ENCODE measurements around the gene FOXK2. TPM values are rescaled to one million over a fixed set of nuclear protein-coding genes. Genes with fewer than 3 reads are reported as not detected.

The FOXK2 gene
- 100 to 1,000 TPM in 1 of 4 donors, 10 to 100 TPM in 3; 70.7 to 109 (median 85.0) TPM for total RNA-seq

DNA sequence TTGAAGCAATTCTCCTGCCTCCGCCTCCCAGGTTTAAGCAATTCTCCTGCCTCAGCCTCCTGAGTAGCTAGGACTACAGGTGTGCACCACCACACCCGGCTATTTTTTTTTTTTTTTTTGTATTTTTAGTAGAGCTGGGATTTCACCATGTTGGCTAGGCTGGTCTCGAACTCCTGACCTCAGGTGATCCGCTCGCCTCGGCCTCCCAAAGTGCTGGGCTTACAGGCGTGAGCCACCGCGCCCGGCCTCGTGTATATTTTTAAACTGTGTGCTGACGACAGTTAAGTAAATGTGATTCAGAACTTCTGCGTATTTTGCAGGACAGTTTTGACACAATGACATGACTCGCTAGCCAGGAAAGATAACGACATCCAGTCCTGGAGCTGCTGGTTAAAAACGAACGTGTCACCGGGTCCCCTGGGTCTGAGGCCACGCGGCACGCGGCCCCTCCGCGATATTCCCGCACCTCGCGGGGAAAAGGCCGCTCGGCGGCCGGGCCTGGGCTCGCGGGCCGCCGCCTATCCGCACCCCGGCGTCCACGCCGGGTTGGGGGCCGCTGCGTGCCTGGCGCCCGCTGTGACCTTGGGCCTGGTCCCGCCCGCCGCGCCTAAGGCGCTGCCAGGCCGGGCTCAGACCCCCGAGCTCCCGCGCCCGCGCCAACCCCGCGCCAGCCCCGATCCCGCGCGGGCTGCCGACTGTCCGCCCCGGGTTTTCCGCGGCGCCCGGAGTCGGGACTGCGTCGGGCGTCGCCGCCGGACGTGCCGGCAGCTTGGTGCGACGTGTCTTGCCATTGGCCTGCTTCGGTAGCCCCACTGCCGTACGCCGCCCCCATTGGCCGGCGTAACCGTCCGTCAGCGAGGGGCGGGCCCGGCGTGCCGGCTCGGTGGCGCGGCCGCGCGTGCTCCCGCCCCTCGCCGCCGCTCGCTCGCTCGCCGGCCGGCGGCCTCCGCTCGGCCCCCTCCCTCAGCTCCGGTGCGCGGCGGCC, at the start of gene FOXK2:
Gene FOXK2 (plus strand): TSS at position 907 of the 985 bp plus-strand sequence. CDS start 157 bp downstream, outside the sequence.
- no peaks in the 10 kb centered on the region for H3K9me3 ChIP-seq
- DNase-seq (peak; percentile 92 to 95), ATAC-seq (peak; percentile 94 to 95)
- H3K4me3 ChIP-seq: peak within 1 kb of the TSS; percentile 63 to 84 (median 73)
- intact Hi-C loops (cut with DNase I; ENCODE audit: low total_unique reads) (loop anchor here (1.0 to 2.0 kb wide), 3 partner anchors 22 to 61 kb away; partner anchors contain the start of gene NARF), in situ Hi-C loops (cut with MboI; ENCODE audit: low sequenced_read_pairs in 4 of 4) (no loop called here)
- TF ChIP-seq, protein P1, sequence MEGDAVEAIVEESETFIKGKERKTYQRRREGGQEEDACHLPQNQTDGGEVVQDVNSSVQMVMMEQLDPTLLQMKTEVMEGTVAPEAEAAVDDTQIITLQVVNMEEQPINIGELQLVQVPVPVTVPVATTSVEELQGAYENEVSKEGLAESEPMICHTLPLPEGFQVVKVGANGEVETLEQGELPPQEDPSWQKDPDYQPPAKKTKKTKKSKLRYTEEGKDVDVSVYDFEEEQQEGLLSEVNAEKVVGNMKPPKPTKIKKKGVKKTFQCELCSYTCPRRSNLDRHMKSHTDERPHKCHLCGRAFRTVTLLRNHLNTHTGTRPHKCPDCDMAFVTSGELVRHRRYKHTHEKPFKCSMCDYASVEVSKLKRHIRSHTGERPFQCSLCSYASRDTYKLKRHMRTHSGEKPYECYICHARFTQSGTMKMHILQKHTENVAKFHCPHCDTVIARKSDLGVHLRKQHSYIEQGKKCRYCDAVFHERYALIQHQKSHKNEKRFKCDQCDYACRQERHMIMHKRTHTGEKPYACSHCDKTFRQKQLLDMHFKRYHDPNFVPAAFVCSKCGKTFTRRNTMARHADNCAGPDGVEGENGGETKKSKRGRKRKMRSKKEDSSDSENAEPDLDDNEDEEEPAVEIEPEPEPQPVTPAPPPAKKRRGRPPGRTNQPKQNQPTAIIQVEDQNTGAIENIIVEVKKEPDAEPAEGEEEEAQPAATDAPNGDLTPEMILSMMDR (IDR thresholded peaks at IDR 0.05 in 4 of 5, conservative IDR thresholded peaks at IDR 0.05 in 1 of 5): peak in 4 of 5 experiments; percentile 7 to 54 (median 26)
- TF ChIP-seq POLR2A (IDR thresholded peaks at IDR 0.05): peak; percentile 93 to 95
- H3K4me1 ChIP-seq: peaks cover 21 to 23% of the 10 kb centered on the region in 2 donors
- H3K27me3 ChIP-seq: no peaks in the 10 kb centered on the region
- H3K36me3 ChIP-seq: no peaks in the 10 kb centered on the region
- peak within 1 kb of the TSS; percentile 85 to 97 (median 90) for H3K27ac ChIP-seq

- intact Hi-C loops (cut with DNase I; ENCODE audit: low total_unique reads): no loop called here
- Histone ChIP-seq H3K36me3 (peaks cover 0 to 80% of the 10 kb centered on the region in 2 donors), H3K4me3 (no peak overlapping the region), H3K4me1 (no peaks in the 10 kb centered on the region), H3K27ac (no peak overlapping the region), H3K9me3 (no peaks in the 10 kb centered on the region), H3K27me3 (no peaks in the 10 kb centered on the region)
- DNase-seq: no peak
- in situ Hi-C loops (cut with MboI; ENCODE audit: low sequenced_read_pairs in 4 of 4): no loop called here
- no peak for ATAC-seq
- no peak for TF ChIP-seq POLR2A (IDR thresholded peaks at IDR 0.05)
- TF ChIP-seq, protein P1 (IDR thresholded peaks at IDR 0.05 in 4 of 5, conservative IDR thresholded peaks at IDR 0.05 in 1 of 5): no peak
These were observed 49.5 kb upstream of the FOXK2 start for GRCh38 chr17:82470065-82470464.

- H3K4me1 ChIP-seq: no peaks in the 10 kb centered on the region
- H3K9me3 ChIP-seq: no peaks in the 10 kb centered on the region
- in situ Hi-C loops (cut with MboI; ENCODE audit: low sequenced_read_pairs in 4 of 4): no loop called here
- H3K4me3 ChIP-seq: no peak overlapping the region
- peaks cover 0 to 75% of the 10 kb centered on the region in 2 donors for H3K36me3 ChIP-seq
- no peak overlapping the region for H3K27ac ChIP-seq
- TF ChIP-seq POLR2A (IDR thresholded peaks at IDR 0.05): no peak
- TF ChIP-seq, protein P1 (IDR thresholded peaks at IDR 0.05 in 4 of 5, conservative IDR thresholded peaks at IDR 0.05 in 1 of 5): no peak
- H3K27me3 ChIP-seq: no peaks in the 10 kb centered on the region
- DNase-seq (no peak), ATAC-seq (no peak)
- intact Hi-C loops (cut with DNase I; ENCODE audit: low total_unique reads): no loop called here
These were observed 45.1 kb upstream of the FOXK2 start for GRCh38 chr17:82474223-82475010.

DNA sequence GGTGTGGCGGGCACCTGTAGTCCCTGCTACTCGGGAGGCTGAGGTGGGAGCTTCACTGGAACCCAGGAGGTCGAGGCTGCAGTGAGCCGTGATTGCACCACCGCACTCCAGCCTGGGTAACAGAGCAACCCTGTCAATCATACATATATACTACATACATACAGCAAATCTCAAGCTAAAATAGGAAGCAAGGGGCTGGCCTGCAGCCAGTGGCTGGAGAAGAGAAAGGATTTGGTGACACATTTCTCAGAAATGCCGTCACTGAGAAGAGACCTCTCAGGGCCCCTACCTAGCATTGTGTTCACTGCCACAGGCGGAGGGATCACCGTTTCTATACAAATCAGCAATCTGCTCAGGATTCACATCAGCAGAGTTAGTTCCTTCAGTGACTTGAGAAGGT, 44.1 kb upstream of the FOXK2 start:
- Histone ChIP-seq H3K27me3 (no peaks in the 10 kb centered on the region), H3K4me1 (no peaks in the 10 kb centered on the region), H3K9me3 (no peaks in the 10 kb centered on the region), H3K36me3 (peaks cover 0 to 75% of the 10 kb centered on the region in 2 donors), H3K27ac (no peak overlapping the region), H3K4me3 (no peak overlapping the region)
- ATAC-seq (no peak), DNase-seq (no peak)
- in situ Hi-C loops (cut with MboI; ENCODE audit: low sequenced_read_pairs in 4 of 4): no loop called here
- intact Hi-C loops (cut with DNase I; ENCODE audit: low total_unique reads): no loop called here
- TF ChIP-seq, protein P1 (IDR thresholded peaks at IDR 0.05 in 4 of 5, conservative IDR thresholded peaks at IDR 0.05 in 1 of 5): no peak
- no peak for TF ChIP-seq POLR2A (IDR thresholded peaks at IDR 0.05)

Measured in gastrocnemius medialis (tissue), 4 donors.